Progenitor cell of endocrine pancreas (in vitro differentiated cells): Measurements from ENCODE around the gene NDOR1. TPM values are rescaled to one million over a fixed set of nuclear protein-coding genes. Genes with fewer than 3 reads are reported as not detected.

Experiments
- DNase-seq: peaks from one replicate; pipeline ENCODE4 v3.0.0; 2021; ENCODE audit warnings: low spot score; ENCODE audit not compliant: unreplicated experiment
- H3K27ac Mint-ChIP-seq: 2 replicates; pipeline ENCODE4 v1.8.0; 2021; ENCODE audit warnings: mild to moderate bottlenecking, moderate library complexity, mixed read lengths
- H3K27me3 Mint-ChIP-seq: 2 replicates; pipeline ENCODE4 v1.8.0; 2021; ENCODE audit warnings: mixed read lengths
- H3K36me3 Mint-ChIP-seq: 2 replicates; pipeline ENCODE4 v1.8.0; 2022; ENCODE audit warnings: mixed read lengths; ENCODE audit not compliant: insufficient read depth
- H3K4me1 Mint-ChIP-seq: 2 replicates; pipeline ENCODE4 v1.8.0; 2021; ENCODE audit warnings: low read depth, mixed read lengths
- H3K4me3 Mint-ChIP-seq: 2 replicates; pipeline ENCODE4 v1.8.0; 2021; ENCODE audit warnings: low read depth, mild to moderate bottlenecking, moderate library complexity, mixed read lengths
- H3K9me3 Mint-ChIP-seq: 2 replicates; pipeline ENCODE4 v1.8.0; 2021; ENCODE audit warnings: low read depth, mixed read lengths
- CTCF ChIP-seq: fragments of 200-600 bp; sonication (generic); IDR thresholded peaks from one replicate; pipeline ENCODE4 v1.5.0; 2021; ENCODE audit warnings: antibody characterized with exemption, mild to moderate bottlenecking; ENCODE audit not compliant: unreplicated experiment
- total RNA-seq: library from RNA; stranded (reverse); gene quantifications from 2 replicates; pipeline ENCODE4 v1.2.1, GENCODE V29; 2021

Gene NDOR1
- total RNA-seq, 1 donor from 2014 or later: 37.4 TPM

GRCh38 chr9:137193771-137194170, 11.7 kb upstream of the NDOR1 start:
- TF ChIP-seq CTCF: no peak
- no peaks in the 10 kb centered on the region for H3K36me3 Mint-ChIP-seq
- no peak overlapping the region for H3K27ac Mint-ChIP-seq
- H3K27me3 Mint-ChIP-seq: no peaks in the 10 kb centered on the region
- no peak overlapping the region for H3K4me3 Mint-ChIP-seq
- peaks cover 15% of the 10 kb centered on the region for H3K4me1 Mint-ChIP-seq
- no peaks in the 10 kb centered on the region for H3K9me3 Mint-ChIP-seq
- DNase-seq: no peak

GRCh38 chr9:137194388-137194787, 11.1 kb upstream of the NDOR1 start:
- Mint-ChIP-seq H3K36me3 (no peaks in the 10 kb centered on the region), H3K4me3 (no peak overlapping the region), H3K9me3 (no peaks in the 10 kb centered on the region), H3K27ac (no peak overlapping the region), H3K27me3 (no peaks in the 10 kb centered on the region), H3K4me1 (peaks cover 12% of the 10 kb centered on the region)
- DNase-seq: no peak
- no peak for TF ChIP-seq CTCF

- peak overlapping the region; percentile 93 for H3K27ac Mint-ChIP-seq
- no peaks in the 10 kb centered on the region for H3K27me3 Mint-ChIP-seq
- H3K4me1 Mint-ChIP-seq: peaks cover 12% of the 10 kb centered on the region
- no peaks in the 10 kb centered on the region for H3K36me3 Mint-ChIP-seq
- TF ChIP-seq CTCF: no peak
- H3K4me3 Mint-ChIP-seq: no peak overlapping the region
- H3K9me3 Mint-ChIP-seq: no peaks in the 10 kb centered on the region
- DNase-seq: no peak
These were observed 10.6 kb upstream of the NDOR1 start for GRCh38 chr9:137194909-137195308.

- H3K9me3 Mint-ChIP-seq: no peaks in the 10 kb centered on the region
- H3K36me3 Mint-ChIP-seq: no peaks in the 10 kb centered on the region
- TF ChIP-seq CTCF: no peak
- DNase-seq: no peak
- peak overlapping the region; percentile 93 for H3K27ac Mint-ChIP-seq
- no peaks in the 10 kb centered on the region for H3K27me3 Mint-ChIP-seq
- H3K4me3 Mint-ChIP-seq: no peak overlapping the region
- peaks cover 12% of the 10 kb centered on the region for H3K4me1 Mint-ChIP-seq
These were observed 9.8 kb upstream of the NDOR1 start for GRCh38 chr9:137195525-137196220.

GRCh38 chr9:137198051-137198901, 7.2 kb upstream of the NDOR1 start:
- H3K36me3 Mint-ChIP-seq: no peaks in the 10 kb centered on the region
- peak overlapping the region; percentile 31 for H3K4me3 Mint-ChIP-seq
- H3K4me1 Mint-ChIP-seq: peaks cover 21% of the 10 kb centered on the region
- no peaks in the 10 kb centered on the region for H3K9me3 Mint-ChIP-seq
- no peak overlapping the region for H3K27ac Mint-ChIP-seq
- DNase-seq: no peak
- TF ChIP-seq CTCF: no peak
- no peaks in the 10 kb centered on the region for H3K27me3 Mint-ChIP-seq
